ENCODE measurements around the gene ADGRL2.

- TF ChIP-seq CTCF (IDR thresholded peaks at IDR 0.05) (no peak), EP300 (IDR thresholded peaks at IDR 0.05) (no peak), POLR2A (IDR thresholded peaks at IDR 0.05) (no peak)
Observed at GRCh38 chr1:81889166-81889565, 88.4 kb downstream of the ADGRL2 start.

Data from ovary (tissue), 3 donors.